ENCODE measurements around the gene ADAMTS2.

The ADAMTS2 gene

GRCh38 chr5:179150011-179150410 lies 195.2 kb downstream of the ADAMTS2 start:
- H3K79me1 ChIP-seq (ENCODE audit: low read length) = no peaks in the 10 kb centered on the region
- no peak overlapping the region for H3K4ac ChIP-seq (ENCODE audit: low read depth, low read length)
- H3K4me3 ChIP-seq (ENCODE audit: low read depth, low read length) = no peak overlapping the region
- no CpG with 5 or more reads among the region's 7 CpGs for WGBS (ENCODE audit: extremely low coverage, insufficient coverage, insufficient read length)
- DNase-seq = no peak
- H3K23ac ChIP-seq (ENCODE audit: low read length) = no peak overlapping the region
- no peak overlapping the region for H4K91ac ChIP-seq (ENCODE audit: low read depth, low read length)
- no peak overlapping the region for H2BK120ac ChIP-seq (ENCODE audit: insufficient read depth, low read length, poor library complexity)
- H3K27me3 ChIP-seq (ENCODE audit: insufficient read depth, low read length) = no peaks in the 10 kb centered on the region
- peaks cover 28 to 37% of the 10 kb centered on the region in 2 experiments for H3K36me3 ChIP-seq (ENCODE audit: control insufficient read depth in 1 of 2, insufficient read depth in 2 of 2, low read length in 2 of 2)
- no peak overlapping the region for H2BK12ac ChIP-seq (ENCODE audit: low read length)
- H4K12ac ChIP-seq (ENCODE audit: low read depth, low read length) = no peak overlapping the region
- no peaks in the 10 kb centered on the region for H3K4me1 ChIP-seq (ENCODE audit: control insufficient read depth in 1 of 2, insufficient read depth in 2 of 2, low read length in 2 of 2)
- H4K8ac ChIP-seq (ENCODE audit: low read depth, low read length) = no peak overlapping the region
- H2AK5ac ChIP-seq (ENCODE audit: low read length) = no peak overlapping the region
- peaks cover 10% of the 10 kb centered on the region for H3K9me3 ChIP-seq (ENCODE audit: insufficient read depth, low read depth, low read length)
- no peak overlapping the region for H3K14ac ChIP-seq (ENCODE audit: low read length)
- H3K27ac ChIP-seq (ENCODE audit: low read depth, low read length) = no peak overlapping the region
- no peak overlapping the region for H3K18ac ChIP-seq (ENCODE audit: low read length)
- H3K79me2 ChIP-seq (ENCODE audit: control insufficient read depth, insufficient read depth, low read length, poor library complexity) = no peaks in the 10 kb centered on the region
- H2BK5ac ChIP-seq (ENCODE audit: low read depth, low read length, poor library complexity) = no peak overlapping the region
- no peak overlapping the region for H3K4me2 ChIP-seq (ENCODE audit: low read length)
- H2AFZ ChIP-seq (ENCODE audit: insufficient read depth, low read length, poor library complexity) = no peak overlapping the region
- no peak overlapping the region for H3K9ac ChIP-seq (ENCODE audit: low read length)

- Histone ChIP-seq H3K14ac (ENCODE audit: low read length) (no peak overlapping the region), H2BK120ac (ENCODE audit: insufficient read depth, low read length, poor library complexity) (no peak overlapping the region), H3K4me1 (ENCODE audit: control insufficient read depth in 1 of 2, insufficient read depth in 2 of 2, low read length in 2 of 2) (no peaks in the 10 kb centered on the region), H4K91ac (ENCODE audit: low read depth, low read length) (no peak overlapping the region), H4K8ac (ENCODE audit: low read depth, low read length) (no peak overlapping the region), H3K27me3 (ENCODE audit: insufficient read depth, low read length) (no peaks in the 10 kb centered on the region), H3K36me3 (ENCODE audit: control insufficient read depth in 1 of 2, insufficient read depth in 2 of 2, low read length in 2 of 2) (peaks cover 27 to 36% of the 10 kb centered on the region in 2 experiments), H3K9me3 (ENCODE audit: insufficient read depth, low read depth, low read length) (peaks cover 10% of the 10 kb centered on the region), H3K9ac (ENCODE audit: low read length) (no peak overlapping the region), H2BK12ac (ENCODE audit: low read length) (no peak overlapping the region), H3K79me1 (ENCODE audit: low read length) (no peaks in the 10 kb centered on the region), H3K23ac (ENCODE audit: low read length) (no peak overlapping the region), H3K27ac (ENCODE audit: low read depth, low read length) (no peak overlapping the region), H3K4me2 (ENCODE audit: low read length) (no peak overlapping the region), H3K4ac (ENCODE audit: low read depth, low read length) (no peak overlapping the region), H2AK5ac (ENCODE audit: low read length) (no peak overlapping the region), H2BK5ac (ENCODE audit: low read depth, low read length, poor library complexity) (no peak overlapping the region), H3K79me2 (ENCODE audit: control insufficient read depth, insufficient read depth, low read length, poor library complexity) (no peaks in the 10 kb centered on the region), H3K4me3 (ENCODE audit: low read depth, low read length) (no peak overlapping the region), H2AFZ (ENCODE audit: insufficient read depth, low read length, poor library complexity) (no peak overlapping the region), H4K12ac (ENCODE audit: low read depth, low read length) (no peak overlapping the region), H3K18ac (ENCODE audit: low read length) (no peak overlapping the region)
- no peak for DNase-seq
- no CpG with 5 or more reads among the region's 10 CpGs for WGBS (ENCODE audit: extremely low coverage, insufficient coverage, insufficient read length)
Observed at GRCh38 chr5:179149278-179149677, 196.0 kb downstream of the ADAMTS2 start.

- Histone ChIP-seq H3K9me3 (ENCODE audit: insufficient read depth, low read depth, low read length) (peaks cover 7% of the 10 kb centered on the region), H3K36me3 (ENCODE audit: control insufficient read depth in 1 of 2, insufficient read depth in 2 of 2, low read length in 2 of 2) (peaks cover 24 to 33% of the 10 kb centered on the region in 2 experiments), H3K4me2 (ENCODE audit: low read length) (no peak overlapping the region), H3K27me3 (ENCODE audit: insufficient read depth, low read length) (no peaks in the 10 kb centered on the region), H3K79me2 (ENCODE audit: control insufficient read depth, insufficient read depth, low read length, poor library complexity) (no peaks in the 10 kb centered on the region), H3K79me1 (ENCODE audit: low read length) (no peaks in the 10 kb centered on the region), H3K27ac (ENCODE audit: low read depth, low read length) (no peak overlapping the region), H2BK120ac (ENCODE audit: insufficient read depth, low read length, poor library complexity) (no peak overlapping the region), H4K91ac (ENCODE audit: low read depth, low read length) (no peak overlapping the region), H2AFZ (ENCODE audit: insufficient read depth, low read length, poor library complexity) (no peak overlapping the region), H2BK5ac (ENCODE audit: low read depth, low read length, poor library complexity) (no peak overlapping the region), H3K4me3 (ENCODE audit: low read depth, low read length) (no peak overlapping the region), H2AK5ac (ENCODE audit: low read length) (no peak overlapping the region), H3K14ac (ENCODE audit: low read length) (no peak overlapping the region), H4K8ac (ENCODE audit: low read depth, low read length) (no peak overlapping the region), H3K9ac (ENCODE audit: low read length) (no peak overlapping the region), H3K4ac (ENCODE audit: low read depth, low read length) (no peak overlapping the region), H3K23ac (ENCODE audit: low read length) (no peak overlapping the region), H2BK12ac (ENCODE audit: low read length) (no peak overlapping the region), H3K18ac (ENCODE audit: low read length) (no peak overlapping the region), H3K4me1 (ENCODE audit: control insufficient read depth in 1 of 2, insufficient read depth in 2 of 2, low read length in 2 of 2) (no peaks in the 10 kb centered on the region), H4K12ac (ENCODE audit: low read depth, low read length) (no peak overlapping the region)
- no CpG with 5 or more reads among the region's 9 CpGs for WGBS (ENCODE audit: extremely low coverage, insufficient coverage, insufficient read length)
- DNase-seq = no peak
Observed at GRCh38 chr5:179148703-179149170, 196.5 kb downstream of the ADAMTS2 start.

GRCh38 chr5:179147991-179148702 lies 197.1 kb downstream of the ADAMTS2 start:
- H2BK5ac ChIP-seq (ENCODE audit: low read depth, low read length, poor library complexity) = no peak overlapping the region
- no peak overlapping the region for H3K4me2 ChIP-seq (ENCODE audit: low read length)
- no peaks in the 10 kb centered on the region for H3K79me1 ChIP-seq (ENCODE audit: low read length)
- H3K9ac ChIP-seq (ENCODE audit: low read length) = no peak overlapping the region
- DNase-seq = no peak
- H2AFZ ChIP-seq (ENCODE audit: insufficient read depth, low read length, poor library complexity) = no peak overlapping the region
- H3K79me2 ChIP-seq (ENCODE audit: control insufficient read depth, insufficient read depth, low read length, poor library complexity) = no peaks in the 10 kb centered on the region
- H3K27me3 ChIP-seq (ENCODE audit: insufficient read depth, low read length) = no peaks in the 10 kb centered on the region
- no peak overlapping the region for H3K14ac ChIP-seq (ENCODE audit: low read length)
- H2BK120ac ChIP-seq (ENCODE audit: insufficient read depth, low read length, poor library complexity) = no peak overlapping the region
- peaks cover 19 to 27% of the 10 kb centered on the region in 2 experiments for H3K36me3 ChIP-seq (ENCODE audit: control insufficient read depth in 1 of 2, insufficient read depth in 2 of 2, low read length in 2 of 2)
- no peak overlapping the region for H3K23ac ChIP-seq (ENCODE audit: low read length)
- H3K27ac ChIP-seq (ENCODE audit: low read depth, low read length) = no peak overlapping the region
- no peak overlapping the region for H3K18ac ChIP-seq (ENCODE audit: low read length)
- H2AK5ac ChIP-seq (ENCODE audit: low read length) = no peak overlapping the region
- H3K4me3 ChIP-seq (ENCODE audit: low read depth, low read length) = peak overlapping the region; percentile 14
- no peak overlapping the region for H3K4ac ChIP-seq (ENCODE audit: low read depth, low read length)
- no CpG with 5 or more reads among the region's 25 CpGs for WGBS (ENCODE audit: extremely low coverage, insufficient coverage, insufficient read length)
- H4K12ac ChIP-seq (ENCODE audit: low read depth, low read length) = no peak overlapping the region
- peaks cover 0 to 2% of the 10 kb centered on the region in 2 experiments for H3K4me1 ChIP-seq (ENCODE audit: control insufficient read depth in 1 of 2, insufficient read depth in 2 of 2, low read length in 2 of 2)
- H4K91ac ChIP-seq (ENCODE audit: low read depth, low read length) = no peak overlapping the region
- H4K8ac ChIP-seq (ENCODE audit: low read depth, low read length) = no peak overlapping the region
- H3K9me3 ChIP-seq (ENCODE audit: insufficient read depth, low read depth, low read length) = peaks cover 5% of the 10 kb centered on the region
- H2BK12ac ChIP-seq (ENCODE audit: low read length) = no peak overlapping the region
